OCI-LY1 (cell line): ENCODE results near the gene PKNOX2.

ENCODE experiments used
- EZH2 ChIP-seq: fragments of 200-600 bp; sonication (generic), shearing (Covaris generic); IDR thresholded peaks from 2 replicates; pipeline ENCODE4 v1.8.0; 2017; ENCODE audit warnings: borderline replicate concordance, mixed run types, mild to moderate bottlenecking, antibody characterized with exemption, low read length, moderate library complexity, mixed read lengths
- TF ChIP-seq, protein P1 (sequence below): fragments of 200-600 bp; sonication (generic), shearing (Covaris generic); IDR thresholded peaks from 2 replicates; pipeline ENCODE4 v1.5.1; 2017; ENCODE audit warnings: mild to moderate bottlenecking, antibody characterized with exemption, low read length, moderate library complexity, mixed read lengths

DNA sequence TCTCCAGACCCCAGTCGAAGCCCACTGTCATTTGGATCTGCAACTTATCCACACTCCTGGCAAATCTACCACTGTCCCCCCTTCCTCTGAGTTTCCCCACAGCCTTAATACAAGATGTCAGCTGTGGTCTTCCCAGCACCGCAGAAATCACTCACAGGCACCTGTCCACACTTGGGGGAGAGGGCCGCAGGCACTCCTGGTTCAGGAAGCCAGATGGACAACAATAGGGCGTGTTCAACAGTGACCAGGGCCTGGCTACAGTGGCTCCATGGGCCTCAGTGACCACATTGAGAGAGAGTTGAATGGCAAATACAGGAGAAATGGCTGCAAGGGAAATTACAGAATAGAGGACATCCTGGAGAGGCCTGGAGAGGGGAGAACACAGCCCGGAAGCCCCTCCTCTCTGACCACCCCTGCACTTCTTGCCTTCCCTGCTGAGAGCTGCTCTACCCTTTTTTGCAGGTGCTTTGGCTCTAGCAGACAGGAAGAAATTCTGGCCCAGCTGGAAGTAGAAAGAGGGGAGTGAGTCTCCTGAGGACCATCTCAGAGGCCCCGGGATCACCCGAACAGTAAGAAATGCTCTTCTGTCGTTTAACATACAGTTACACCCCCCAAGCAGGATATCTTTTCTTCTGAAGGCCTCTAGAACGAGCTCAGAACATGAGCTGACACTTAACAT, 166.9 kb downstream of the PKNOX2 start:
- no peak for TF ChIP-seq EZH2
- TF ChIP-seq, protein P1, sequence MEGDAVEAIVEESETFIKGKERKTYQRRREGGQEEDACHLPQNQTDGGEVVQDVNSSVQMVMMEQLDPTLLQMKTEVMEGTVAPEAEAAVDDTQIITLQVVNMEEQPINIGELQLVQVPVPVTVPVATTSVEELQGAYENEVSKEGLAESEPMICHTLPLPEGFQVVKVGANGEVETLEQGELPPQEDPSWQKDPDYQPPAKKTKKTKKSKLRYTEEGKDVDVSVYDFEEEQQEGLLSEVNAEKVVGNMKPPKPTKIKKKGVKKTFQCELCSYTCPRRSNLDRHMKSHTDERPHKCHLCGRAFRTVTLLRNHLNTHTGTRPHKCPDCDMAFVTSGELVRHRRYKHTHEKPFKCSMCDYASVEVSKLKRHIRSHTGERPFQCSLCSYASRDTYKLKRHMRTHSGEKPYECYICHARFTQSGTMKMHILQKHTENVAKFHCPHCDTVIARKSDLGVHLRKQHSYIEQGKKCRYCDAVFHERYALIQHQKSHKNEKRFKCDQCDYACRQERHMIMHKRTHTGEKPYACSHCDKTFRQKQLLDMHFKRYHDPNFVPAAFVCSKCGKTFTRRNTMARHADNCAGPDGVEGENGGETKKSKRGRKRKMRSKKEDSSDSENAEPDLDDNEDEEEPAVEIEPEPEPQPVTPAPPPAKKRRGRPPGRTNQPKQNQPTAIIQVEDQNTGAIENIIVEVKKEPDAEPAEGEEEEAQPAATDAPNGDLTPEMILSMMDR, result no peak
